Fibroblast of the aortic adventitia (primary cell): Measurements from ENCODE around the gene CRHR2. TPM values are rescaled to one million over a fixed set of nuclear protein-coding genes. Genes with fewer than 3 reads are reported as not detected.

Experiments
- DNase-seq: peaks from one replicate; pipeline ENCODE4 v3.0.0-alpha.2; 2010; ENCODE audit warnings: low read depth
- H3K4me3 ChIP-seq: 2 replicates; pipeline ENCODE4 v1.5.1; 2011; ENCODE audit warnings: low read depth, mild to moderate bottlenecking, control low read depth, low read length, moderate library complexity
- CTCF ChIP-seq: IDR thresholded peaks from 2 replicates; pipeline ENCODE4 v1.5.1; 2011; ENCODE audit warnings: mild to moderate bottlenecking, low read length, control low read depth, inconsistent platforms; ENCODE audit not compliant: insufficient read depth
- total RNA-seq: library from RNA; depleted of rRNA; stranded (reverse); fragments of >200 nt; gene quantifications from 2 replicates; pipeline ENCODE4 v1.2.3, GENCODE V29; 2012; ENCODE audit warnings: low replicate concordance

The CRHR2 gene
- total RNA-seq, 1 donor: not detected

GRCh38 chr7:30650421-30650808, 31.8 kb downstream of the CRHR2 start:
- DNase-seq: no peak

GRCh38 chr7:30649717-30650420, 32.4 kb downstream of the CRHR2 start:
- TF ChIP-seq CTCF: no peak
- H3K4me3 ChIP-seq: no peak overlapping the region
- no peak for DNase-seq

More at GRCh38 chr7:30650421-30650808, 31.8 kb downstream of the CRHR2 start:
- no peak overlapping the region for H3K4me3 ChIP-seq
- no peak for TF ChIP-seq CTCF

GRCh38 chr7:30648744-30649540, 33.3 kb downstream of the CRHR2 start:
- no peak overlapping the region for H3K4me3 ChIP-seq
- no peak for DNase-seq
- TF ChIP-seq CTCF: no peak

GRCh38 chr7:30647589-30648364, 34.5 kb downstream of the CRHR2 start:
- no peak for DNase-seq
- TF ChIP-seq CTCF: no peak
- no peak overlapping the region for H3K4me3 ChIP-seq

- no peak for TF ChIP-seq CTCF
- H3K4me3 ChIP-seq: no peak overlapping the region
- DNase-seq: no peak
These were observed 36.1 kb downstream of the CRHR2 start for GRCh38 chr7:30646154-30646553.

- no peak for TF ChIP-seq CTCF
- no peak overlapping the region for H3K4me3 ChIP-seq
- DNase-seq: no peak
These were observed 36.6 kb downstream of the CRHR2 start for GRCh38 chr7:30645661-30646060.
